OCI-LY7 (cell line): Measurements from ENCODE around the gene ZNF771.

Source experiments
- EZH2phosphoT487 ChIP-seq: fragments of 200-600 bp; sonication (generic); IDR thresholded peaks from 2 replicates; pipeline ENCODE4 v1.6.1; 2018; ENCODE audit warnings: low read depth, borderline replicate concordance, mild to moderate bottlenecking, mixed run types, antibody characterized with exemption, low read length, moderate library complexity, mixed read lengths
- TF ChIP-seq, protein P1 (sequence below): fragments of 200-600 bp; sonication (generic); conservative IDR thresholded peaks from 2 replicates; pipeline ENCODE4 v1.5.1; 2014; ENCODE audit warnings: mild to moderate bottlenecking, antibody characterized with exemption, low read length, moderate library complexity, mixed read lengths

- no peak for TF ChIP-seq EZH2phosphoT487
- TF ChIP-seq, protein P1, sequence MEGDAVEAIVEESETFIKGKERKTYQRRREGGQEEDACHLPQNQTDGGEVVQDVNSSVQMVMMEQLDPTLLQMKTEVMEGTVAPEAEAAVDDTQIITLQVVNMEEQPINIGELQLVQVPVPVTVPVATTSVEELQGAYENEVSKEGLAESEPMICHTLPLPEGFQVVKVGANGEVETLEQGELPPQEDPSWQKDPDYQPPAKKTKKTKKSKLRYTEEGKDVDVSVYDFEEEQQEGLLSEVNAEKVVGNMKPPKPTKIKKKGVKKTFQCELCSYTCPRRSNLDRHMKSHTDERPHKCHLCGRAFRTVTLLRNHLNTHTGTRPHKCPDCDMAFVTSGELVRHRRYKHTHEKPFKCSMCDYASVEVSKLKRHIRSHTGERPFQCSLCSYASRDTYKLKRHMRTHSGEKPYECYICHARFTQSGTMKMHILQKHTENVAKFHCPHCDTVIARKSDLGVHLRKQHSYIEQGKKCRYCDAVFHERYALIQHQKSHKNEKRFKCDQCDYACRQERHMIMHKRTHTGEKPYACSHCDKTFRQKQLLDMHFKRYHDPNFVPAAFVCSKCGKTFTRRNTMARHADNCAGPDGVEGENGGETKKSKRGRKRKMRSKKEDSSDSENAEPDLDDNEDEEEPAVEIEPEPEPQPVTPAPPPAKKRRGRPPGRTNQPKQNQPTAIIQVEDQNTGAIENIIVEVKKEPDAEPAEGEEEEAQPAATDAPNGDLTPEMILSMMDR: no peak
Measured at GRCh38 chr16:30446203-30446595, 38.8 kb downstream of the ZNF771 start.
